ENCODE measurements around the gene CSK.

Gene CSK

GRCh38 chr15:74842581-74843444, 60.9 kb downstream of the CSK start, which contains the start of gene ULK3:
TSS of gene ULK3 (minus strand) at chr15:74843156. CDS start at chr15:74843105, 51 bp downstream.
- peak within 1 kb of the TSS; percentile 82 for H3K4me3 ChIP-seq (ENCODE audit: low read depth, low read length)
- DNase-seq (ENCODE audit: low read depth) = peak; percentile 91
- peak; percentile 81 for TF ChIP-seq CTCF (IDR thresholded peaks at IDR 0.05; ENCODE audit: control insufficient read depth, extremely low read depth, insufficient read depth)

- no peak for TF ChIP-seq CTCF (IDR thresholded peaks at IDR 0.05; ENCODE audit: control insufficient read depth, extremely low read depth, insufficient read depth)
- no peak for DNase-seq (ENCODE audit: low read depth)
- peak overlapping the region; percentile 82 for H3K4me3 ChIP-seq (ENCODE audit: low read depth, low read length)
Measured at GRCh38 chr15:74843445-74843828, 61.6 kb downstream of the CSK start.

GRCh38 chr15:74843891-74844299, 62.0 kb downstream of the CSK start:
- DNase-seq (ENCODE audit: low read depth) = no peak
- TF ChIP-seq CTCF (IDR thresholded peaks at IDR 0.05; ENCODE audit: control insufficient read depth, extremely low read depth, insufficient read depth) = no peak
- peak overlapping the region; percentile 82 for H3K4me3 ChIP-seq (ENCODE audit: low read depth, low read length)

- TF ChIP-seq CTCF (IDR thresholded peaks at IDR 0.05; ENCODE audit: control insufficient read depth, extremely low read depth, insufficient read depth) = no peak
- H3K4me3 ChIP-seq (ENCODE audit: low read depth, low read length) = no peak overlapping the region
Measured at GRCh38 chr15:74844319-74845207, 62.7 kb downstream of the CSK start.

GRCh38 chr15:74845208-74845568, 63.3 kb downstream of the CSK start:
- TF ChIP-seq CTCF (IDR thresholded peaks at IDR 0.05; ENCODE audit: control insufficient read depth, extremely low read depth, insufficient read depth) = no peak
- H3K4me3 ChIP-seq (ENCODE audit: low read depth, low read length) = no peak overlapping the region
- DNase-seq (ENCODE audit: low read depth) = no peak

More at GRCh38 chr15:74844319-74845207, 62.7 kb downstream of the CSK start:
- DNase-seq (ENCODE audit: low read depth) = no peak

- no peak overlapping the region for H3K4me3 ChIP-seq (ENCODE audit: low read depth, low read length)
- TF ChIP-seq CTCF (IDR thresholded peaks at IDR 0.05; ENCODE audit: control insufficient read depth, extremely low read depth, insufficient read depth) = no peak
- DNase-seq (ENCODE audit: low read depth) = no peak
Measured at GRCh38 chr15:74845581-74845980, 63.7 kb downstream of the CSK start.
